Measurements from ENCODE around the gene UBXN1.

The UBXN1 gene

GRCh38 chr11:62669420-62670161 is 9.3 kb downstream of the UBXN1 start:
- TF ChIP-seq CTCF (IDR thresholded peaks at IDR 0.05), result no peak
- H3K9me3 ChIP-seq, result no peaks in the 10 kb centered on the region
- H3K27ac ChIP-seq, result no peak overlapping the region
- H3K4me3 ChIP-seq (ENCODE audit: low read depth in 1 of 2, low read length in 1 of 2), result no peak overlapping the region
- H3K27me3 ChIP-seq, result no peaks in the 10 kb centered on the region
- peaks cover 37 to 38% of the 10 kb centered on the region in 2 experiments for H3K4me1 ChIP-seq (ENCODE audit: control insufficient read depth in 1 of 2, insufficient read depth in 1 of 2, low read depth in 1 of 2, low read length in 1 of 2)
- H3K36me3 ChIP-seq, result peaks cover 19% of the 10 kb centered on the region

GRCh38 chr11:62667460-62667859 is 11.4 kb downstream of the UBXN1 start:
- Histone ChIP-seq H3K4me1 (ENCODE audit: control insufficient read depth in 1 of 2, insufficient read depth in 1 of 2, low read depth in 1 of 2, low read length in 1 of 2) (peaks cover 34 to 39% of the 10 kb centered on the region in 2 experiments), H3K4me3 (ENCODE audit: low read depth in 1 of 2, low read length in 1 of 2) (no peak overlapping the region), H3K27ac (no peak overlapping the region), H3K9me3 (no peaks in the 10 kb centered on the region), H3K27me3 (no peaks in the 10 kb centered on the region), H3K36me3 (peaks cover 10% of the 10 kb centered on the region)
- no peak for TF ChIP-seq CTCF (IDR thresholded peaks at IDR 0.05)

DNA sequence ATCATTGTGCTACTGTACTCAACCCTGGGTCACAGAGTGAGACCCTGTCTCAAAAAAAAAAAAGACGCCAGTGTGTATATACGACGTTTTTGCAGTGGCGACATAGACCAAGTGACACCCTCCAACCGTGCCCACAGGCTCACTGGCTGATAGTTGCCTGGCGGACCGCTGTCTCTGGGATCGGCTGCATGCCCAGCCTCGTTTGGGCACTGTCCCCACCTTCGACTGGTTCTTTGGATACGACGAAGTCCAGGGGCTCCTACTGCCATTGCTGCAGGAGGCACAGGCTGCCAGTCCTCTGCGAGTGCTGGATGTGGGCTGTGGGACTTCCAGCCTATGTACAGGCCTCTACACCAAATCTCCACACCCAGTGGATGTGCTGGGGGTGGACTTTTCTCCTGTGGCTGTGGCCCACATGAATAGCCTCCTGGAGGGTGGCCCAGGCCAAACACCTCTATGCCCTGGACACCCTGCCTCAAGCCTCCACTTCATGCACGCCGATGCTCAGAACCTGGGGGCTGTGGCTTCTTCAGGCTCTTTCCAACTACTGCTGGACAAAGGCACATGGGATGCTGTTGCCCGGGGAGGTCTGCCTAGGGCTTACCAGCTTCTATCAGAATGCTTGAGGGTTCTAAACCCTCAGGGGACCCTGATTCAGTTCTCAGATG is 12.5 kb downstream of the UBXN1 start:
- Histone ChIP-seq H3K4me3 (ENCODE audit: low read depth in 1 of 2, low read length in 1 of 2) (peak overlapping the region; percentile 76 to 96), H3K4me1 (ENCODE audit: control insufficient read depth in 1 of 2, insufficient read depth in 1 of 2, low read depth in 1 of 2, low read length in 1 of 2) (peaks cover 28 to 31% of the 10 kb centered on the region in 2 experiments), H3K27me3 (no peaks in the 10 kb centered on the region), H3K9me3 (no peaks in the 10 kb centered on the region), H3K36me3 (peaks cover 14% of the 10 kb centered on the region), H3K27ac (peak overlapping the region; percentile 90)
- TF ChIP-seq CTCF (IDR thresholded peaks at IDR 0.05), result no peak

- H3K4me3 ChIP-seq (ENCODE audit: low read depth in 1 of 2, low read length in 1 of 2), result peak overlapping the region; percentile 76 to 96
- no peaks in the 10 kb centered on the region for H3K9me3 ChIP-seq
- peaks cover 14% of the 10 kb centered on the region for H3K36me3 ChIP-seq
- no peaks in the 10 kb centered on the region for H3K27me3 ChIP-seq
- TF ChIP-seq CTCF (IDR thresholded peaks at IDR 0.05), result no peak
- H3K4me1 ChIP-seq (ENCODE audit: control insufficient read depth in 1 of 2, insufficient read depth in 1 of 2, low read depth in 1 of 2, low read length in 1 of 2), result peaks cover 22 to 26% of the 10 kb centered on the region in 2 experiments
- peak overlapping the region; percentile 90 for H3K27ac ChIP-seq
Measured at GRCh38 chr11:62665599-62666258, 13.1 kb downstream of the UBXN1 start.

DNA sequence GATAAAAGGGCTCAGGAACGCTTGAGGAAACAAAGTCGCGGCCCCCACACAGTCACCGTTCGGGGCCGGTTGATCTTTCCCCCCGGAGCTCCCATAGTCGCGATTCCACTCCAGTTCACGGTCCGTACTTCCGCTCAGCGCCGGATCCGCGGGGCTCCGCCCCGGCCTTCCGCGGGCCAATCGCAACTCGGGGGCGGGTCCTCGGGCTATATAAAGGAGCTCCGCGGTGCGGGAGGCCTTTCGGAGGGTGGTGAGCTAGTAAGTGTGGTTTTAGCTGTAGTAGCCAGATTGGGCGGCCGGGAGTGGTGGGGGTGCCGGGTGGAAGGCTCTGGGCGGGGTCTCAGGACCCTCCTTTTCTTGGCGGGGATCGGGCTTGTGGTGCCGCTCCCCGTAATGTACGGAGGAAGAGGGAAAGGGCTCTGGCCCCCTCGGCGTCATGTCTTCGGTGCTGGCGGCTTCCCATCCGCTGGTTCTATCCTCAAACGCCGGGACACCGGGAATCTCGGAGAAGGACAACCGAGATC is 13.7 kb downstream of the UBXN1 start, which contains the start of the genes C11orf98 and CSKMT:
Gene C11orf98 (minus strand): TSS at position 136 of the 524 bp plus-strand sequence. CDS start 41 bp downstream, at position 95.
Gene CSKMT (plus strand): TSS at position 238 of the 524 bp plus-strand sequence. CDS start 568 bp downstream, outside the sequence.
- peak within 1 kb of the TSS; percentile 76 to 96 for H3K4me3 ChIP-seq (ENCODE audit: low read depth in 1 of 2, low read length in 1 of 2)
- no peaks in the 10 kb centered on the region for H3K27me3 ChIP-seq
- no peak for TF ChIP-seq CTCF (IDR thresholded peaks at IDR 0.05)
- H3K9me3 ChIP-seq, result no peaks in the 10 kb centered on the region
- peaks cover 22 to 25% of the 10 kb centered on the region in 2 experiments for H3K4me1 ChIP-seq (ENCODE audit: control insufficient read depth in 1 of 2, insufficient read depth in 1 of 2, low read depth in 1 of 2, low read length in 1 of 2)
- H3K36me3 ChIP-seq, result peaks cover 14% of the 10 kb centered on the region
- H3K27ac ChIP-seq, result peak within 1 kb of the TSS; percentile 90

All from neutrophil (primary cell).